ENCODE measurements around the gene TBC1D2B.
A peak's percentile ranks its signal among the peaks of the same experiment; 100 is the strongest.

DNA sequence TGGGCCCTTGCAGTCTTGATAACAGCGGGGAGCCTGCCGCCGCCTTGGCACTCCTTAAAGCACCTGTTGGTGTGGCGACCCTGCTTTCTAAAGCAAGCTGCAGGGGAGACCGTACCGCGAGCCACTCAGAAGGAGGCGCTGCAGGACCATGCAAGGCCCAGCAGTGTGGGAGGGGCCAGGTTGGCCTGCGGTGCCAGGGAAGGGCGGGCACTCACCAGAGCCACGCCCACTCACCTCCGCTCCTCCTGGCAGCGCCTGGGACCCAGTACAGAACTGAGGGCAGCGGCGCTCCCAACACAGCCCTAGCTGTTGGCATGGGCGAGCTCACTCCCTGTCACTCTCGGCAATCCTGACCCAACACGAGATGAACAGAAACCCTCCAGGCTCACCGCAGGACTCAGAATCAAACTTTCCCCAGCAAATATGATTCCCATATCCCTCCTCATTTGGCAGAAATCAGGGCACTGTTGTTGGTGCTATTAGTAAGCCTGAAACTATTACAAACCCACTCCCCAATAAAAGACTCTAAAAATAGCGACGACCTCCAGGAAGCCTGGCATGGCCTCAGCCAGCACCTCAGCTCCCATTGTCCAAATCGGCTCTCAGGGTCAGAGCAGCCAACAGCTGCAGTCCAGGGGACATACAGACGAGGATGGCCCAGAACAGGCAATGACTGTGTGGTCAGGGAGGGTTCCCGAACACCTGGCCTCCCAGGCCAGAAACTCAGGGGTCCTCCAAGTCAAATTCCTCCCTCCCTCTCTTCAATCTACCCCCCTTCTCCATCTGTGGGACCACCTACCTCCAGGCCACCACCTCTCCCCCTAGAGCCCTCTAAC is 77.2 kb downstream of the TBC1D2B start:
- TF ChIP-seq, protein P1, sequence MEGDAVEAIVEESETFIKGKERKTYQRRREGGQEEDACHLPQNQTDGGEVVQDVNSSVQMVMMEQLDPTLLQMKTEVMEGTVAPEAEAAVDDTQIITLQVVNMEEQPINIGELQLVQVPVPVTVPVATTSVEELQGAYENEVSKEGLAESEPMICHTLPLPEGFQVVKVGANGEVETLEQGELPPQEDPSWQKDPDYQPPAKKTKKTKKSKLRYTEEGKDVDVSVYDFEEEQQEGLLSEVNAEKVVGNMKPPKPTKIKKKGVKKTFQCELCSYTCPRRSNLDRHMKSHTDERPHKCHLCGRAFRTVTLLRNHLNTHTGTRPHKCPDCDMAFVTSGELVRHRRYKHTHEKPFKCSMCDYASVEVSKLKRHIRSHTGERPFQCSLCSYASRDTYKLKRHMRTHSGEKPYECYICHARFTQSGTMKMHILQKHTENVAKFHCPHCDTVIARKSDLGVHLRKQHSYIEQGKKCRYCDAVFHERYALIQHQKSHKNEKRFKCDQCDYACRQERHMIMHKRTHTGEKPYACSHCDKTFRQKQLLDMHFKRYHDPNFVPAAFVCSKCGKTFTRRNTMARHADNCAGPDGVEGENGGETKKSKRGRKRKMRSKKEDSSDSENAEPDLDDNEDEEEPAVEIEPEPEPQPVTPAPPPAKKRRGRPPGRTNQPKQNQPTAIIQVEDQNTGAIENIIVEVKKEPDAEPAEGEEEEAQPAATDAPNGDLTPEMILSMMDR (IDR thresholded peaks at IDR 0.05), result peak; percentile 57 to 93 (median 72)
- TF ChIP-seq POLR2A (IDR thresholded peaks at IDR 0.05) (no peak), POLR2AphosphoS5 (IDR thresholded peaks at IDR 0.05) (no peak)

Measured in upper lobe of left lung (tissue), 4 donors.